IPS DF 4.7 (cell line): ENCODE data around the gene SND1.

Experiments used
- DNase-seq: peaks from one replicate; pipeline ENCODE4 v3.0.0-alpha.2; 2013; ENCODE audit warnings: low spot score; ENCODE audit errors: extremely low read depth

SND1 gene

DNA sequence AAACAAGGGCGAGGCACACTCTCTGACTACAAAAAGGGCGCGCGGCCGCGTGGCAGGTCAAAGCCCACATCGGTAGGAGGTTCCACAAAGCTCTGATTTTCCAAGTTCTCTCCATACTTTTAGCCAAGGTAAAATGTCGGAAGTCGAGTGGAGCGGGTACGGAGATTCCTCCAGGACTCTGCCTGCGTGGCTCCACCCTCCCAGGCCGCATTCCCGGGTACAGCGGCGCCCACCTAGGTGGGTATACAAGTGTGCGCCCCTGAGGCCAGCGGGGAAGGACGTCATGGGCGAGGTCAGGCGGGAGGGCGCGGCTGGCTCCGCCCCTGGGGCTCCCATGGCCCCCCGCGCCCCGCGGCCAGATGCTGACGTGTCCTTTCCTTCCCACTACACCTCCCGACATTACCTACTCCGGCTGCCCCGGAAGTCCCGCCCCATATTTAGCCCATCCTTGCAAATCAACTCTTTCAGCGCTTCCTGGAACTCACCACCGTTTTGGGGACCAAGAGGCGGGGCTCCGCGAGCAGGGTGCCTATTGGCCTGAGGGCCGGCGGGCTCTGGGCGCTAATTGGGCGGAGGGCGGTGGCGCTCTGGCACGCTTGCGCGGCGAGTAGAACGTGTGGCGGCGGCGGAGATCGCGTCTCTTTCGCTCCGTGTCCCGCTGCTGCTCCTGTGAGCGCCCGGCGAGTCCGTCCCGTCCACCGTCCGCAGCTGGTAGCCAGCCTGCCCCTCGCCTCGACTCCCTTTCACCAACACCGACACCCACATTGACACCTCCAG lies at the start of gene SND1:
SND1 (plus strand) TSS at position 639 of the 777 bp plus-strand sequence. CDS start 180 bp downstream, outside the sequence.
- peak; percentile 97 for DNase-seq

DNA sequence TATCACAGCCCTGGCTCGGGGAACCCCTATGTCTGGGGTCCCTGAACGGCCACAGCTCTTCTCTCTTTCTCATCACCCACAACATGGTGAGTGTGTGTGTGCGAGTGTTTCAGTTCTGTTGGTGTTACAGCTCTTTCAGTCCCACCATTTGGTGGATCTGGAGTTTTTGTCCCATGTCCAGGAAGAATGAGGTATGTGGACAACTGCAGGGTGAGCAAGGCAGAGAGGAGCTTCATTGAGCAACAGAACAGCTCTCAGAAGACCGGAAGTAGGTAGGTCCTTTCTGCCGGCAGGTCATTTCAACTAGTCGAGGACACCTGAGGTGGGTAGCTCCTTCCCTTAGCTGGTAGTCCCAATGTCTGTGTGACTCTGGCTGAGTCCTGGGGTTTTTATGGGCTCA lies 43.5 kb upstream of the SND1 start:
- DNase-seq = no peak

DNA sequence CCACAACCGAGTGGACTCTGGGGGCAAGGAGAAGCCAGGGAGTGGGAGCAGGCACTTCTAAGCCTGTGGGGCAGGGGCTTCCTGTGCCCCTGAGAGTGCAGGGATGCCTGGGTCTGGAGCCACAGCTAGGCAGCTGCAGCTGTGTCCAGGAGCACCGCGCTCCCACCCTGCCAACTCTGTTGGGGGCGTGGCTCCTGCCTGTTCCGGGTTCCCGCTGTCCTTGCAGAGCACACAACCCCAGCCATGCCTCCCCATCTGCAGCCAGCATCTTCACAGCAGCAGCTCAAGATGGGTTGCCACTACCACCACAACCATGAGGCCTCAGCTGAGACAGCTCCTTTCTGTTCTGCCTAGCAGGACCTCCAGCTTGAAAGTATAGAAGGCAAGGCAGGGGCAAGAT lies 42.7 kb upstream of the SND1 start:
- no peak for DNase-seq

DNA sequence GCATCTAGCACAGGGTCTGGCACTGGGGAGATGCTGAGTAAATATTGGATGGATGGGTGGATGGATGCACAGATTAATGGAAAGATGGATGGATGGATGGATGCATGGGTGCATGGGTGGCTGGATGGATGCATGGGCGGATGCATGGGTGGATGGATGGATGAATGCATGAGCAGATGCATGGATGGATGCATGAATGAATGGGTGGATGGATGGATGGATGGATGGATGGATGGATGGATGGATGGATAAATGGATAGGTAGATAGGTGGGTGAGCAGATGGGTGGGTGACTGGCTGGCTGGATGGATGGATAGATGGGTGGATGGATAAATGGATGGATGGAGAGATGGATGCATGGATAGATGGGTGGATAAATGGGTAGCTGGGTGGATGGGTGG lies 39.7 kb upstream of the SND1 start:
- no peak for DNase-seq

DNA sequence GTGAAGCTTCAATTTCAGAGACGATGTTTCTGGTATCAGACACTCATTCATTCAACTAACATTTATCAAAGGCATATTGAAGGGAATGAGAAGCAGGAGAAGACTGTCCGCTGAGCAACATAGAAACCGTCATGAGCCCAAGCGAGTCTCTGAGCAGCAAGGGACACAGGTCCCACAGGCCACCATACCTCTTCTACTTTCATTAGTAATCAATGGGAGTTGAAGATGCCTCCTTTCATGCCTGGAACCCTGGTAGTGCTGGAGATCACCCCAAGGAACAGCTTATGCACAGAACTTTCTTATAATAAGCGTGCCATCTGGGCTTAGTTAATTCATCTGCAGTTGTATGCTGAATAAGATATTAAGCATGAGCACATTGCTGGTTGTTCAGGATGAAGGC lies 35.3 kb upstream of the SND1 start:
- no peak for DNase-seq

DNA sequence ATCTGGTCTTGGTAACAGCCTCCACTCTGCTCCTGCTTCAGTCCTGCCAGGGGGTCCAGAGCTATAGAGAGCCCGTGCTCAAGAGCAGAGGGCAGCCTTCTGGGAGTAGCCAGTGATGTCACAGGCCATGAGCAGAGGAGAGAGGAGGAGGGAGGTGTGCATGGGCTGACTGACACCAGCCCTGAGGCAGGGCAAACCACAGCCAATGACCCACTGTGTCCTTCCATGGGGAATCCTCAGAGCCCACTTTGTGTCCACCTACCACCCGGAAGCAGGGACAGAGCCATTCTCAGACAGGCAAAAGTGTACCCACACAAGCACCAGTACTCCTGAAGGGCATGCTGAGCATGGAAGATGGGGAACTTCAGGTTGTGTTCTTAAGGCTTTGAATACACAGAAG lies 34.0 kb upstream of the SND1 start, which contains the start of gene PAX4:
PAX4 (minus strand) TSS at position 101 of the 400 bp plus-strand sequence. CDS start 2,214 bp downstream, outside the sequence.
- DNase-seq = no peak

DNA sequence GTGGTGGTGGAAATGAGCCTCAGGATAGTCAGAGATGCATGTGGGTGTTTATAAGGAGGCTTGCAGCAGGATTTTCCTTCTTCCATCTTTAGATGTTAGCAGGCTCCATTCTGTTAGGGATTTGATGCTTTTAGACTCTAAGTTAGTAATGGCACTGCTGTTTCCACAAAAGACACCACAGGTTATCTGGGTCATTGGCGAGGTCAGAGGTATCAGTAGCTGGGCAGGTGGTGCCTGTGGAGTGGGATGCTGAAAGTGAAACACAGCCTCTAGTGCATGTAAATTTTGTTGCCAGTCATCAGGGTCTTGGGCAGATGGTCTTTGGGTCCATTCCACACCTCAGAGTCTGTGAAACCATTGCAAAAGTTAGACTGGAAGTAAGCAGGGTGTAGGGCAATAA lies 33.2 kb upstream of the SND1 start:
- DNase-seq = no peak

DNA sequence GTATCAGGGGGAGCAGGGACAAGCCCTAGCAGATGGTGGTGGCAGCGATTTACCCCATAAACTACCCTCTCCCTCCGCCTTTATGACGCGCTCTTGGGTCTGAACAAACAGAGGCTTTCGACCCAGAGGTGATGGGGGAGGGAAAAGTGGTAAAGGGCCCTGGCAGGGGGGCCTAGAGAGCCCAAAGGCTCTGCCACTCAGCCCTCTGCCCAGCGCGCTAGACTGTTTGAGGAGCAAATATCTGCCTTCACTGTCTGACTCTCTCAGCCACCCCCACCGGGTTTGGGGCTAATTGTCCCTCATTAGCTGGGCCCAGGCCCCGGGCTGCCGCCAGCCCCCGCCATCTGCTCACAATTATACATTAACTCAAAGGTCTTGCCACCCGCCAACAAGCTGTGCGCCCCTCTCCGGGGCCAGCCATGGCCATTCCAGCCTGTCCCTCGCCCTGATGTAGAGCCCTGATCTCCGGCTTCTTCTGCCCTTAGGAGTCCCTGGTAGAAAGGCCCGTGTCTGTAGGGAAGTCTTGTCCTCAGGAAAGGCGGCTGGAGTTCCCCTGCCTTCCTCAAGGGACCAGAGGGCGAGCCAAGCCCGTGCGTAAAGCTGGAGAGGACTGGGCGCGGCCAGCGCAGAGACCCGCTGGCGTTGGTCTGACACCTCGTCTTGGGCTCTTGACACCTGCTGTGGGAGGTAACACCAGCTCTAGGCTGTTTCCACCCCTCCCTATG lies 32.2 kb upstream of the SND1 start:
- DNase-seq = no peak

DNA sequence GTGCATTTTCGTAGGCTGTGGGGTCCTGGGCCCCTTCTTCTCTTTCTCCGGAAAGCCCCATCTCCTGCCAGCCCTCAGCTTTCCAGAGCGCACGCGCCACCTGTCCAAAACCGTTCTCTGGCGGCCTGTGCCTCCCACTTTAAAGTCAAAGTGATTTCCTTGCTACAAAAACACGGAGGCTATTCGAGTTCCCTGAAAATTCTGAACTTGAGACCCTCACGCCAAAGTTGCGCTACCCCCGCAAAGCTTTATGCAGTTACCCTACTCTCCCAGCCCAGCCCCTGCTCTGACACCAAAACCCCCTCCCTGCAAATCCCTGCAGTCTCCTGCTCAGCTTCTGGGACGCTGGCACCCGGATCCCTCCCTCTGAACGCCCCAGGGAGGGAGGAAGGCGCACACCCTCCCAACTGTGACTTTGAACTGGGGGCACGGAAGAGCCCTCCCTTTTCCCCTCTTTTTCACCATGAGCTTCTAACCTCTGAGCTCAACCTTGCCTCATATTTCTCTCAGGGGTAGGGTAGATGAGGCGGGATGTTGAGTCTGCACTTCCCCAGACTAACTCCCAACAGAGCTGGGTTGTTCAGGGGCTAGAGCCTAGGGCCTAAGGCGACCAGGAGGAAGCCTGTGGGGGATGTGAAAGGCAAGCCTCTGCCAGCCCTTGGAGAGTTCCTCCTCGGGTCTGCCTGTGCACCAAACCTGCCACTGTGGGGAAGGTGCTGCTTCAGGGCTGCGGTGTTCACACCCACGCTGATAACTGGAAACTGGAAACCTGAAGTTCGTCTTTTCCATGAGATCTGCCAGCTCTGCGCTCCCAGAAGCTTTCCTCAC lies 31.4 kb upstream of the SND1 start:
- DNase-seq = no peak

DNA sequence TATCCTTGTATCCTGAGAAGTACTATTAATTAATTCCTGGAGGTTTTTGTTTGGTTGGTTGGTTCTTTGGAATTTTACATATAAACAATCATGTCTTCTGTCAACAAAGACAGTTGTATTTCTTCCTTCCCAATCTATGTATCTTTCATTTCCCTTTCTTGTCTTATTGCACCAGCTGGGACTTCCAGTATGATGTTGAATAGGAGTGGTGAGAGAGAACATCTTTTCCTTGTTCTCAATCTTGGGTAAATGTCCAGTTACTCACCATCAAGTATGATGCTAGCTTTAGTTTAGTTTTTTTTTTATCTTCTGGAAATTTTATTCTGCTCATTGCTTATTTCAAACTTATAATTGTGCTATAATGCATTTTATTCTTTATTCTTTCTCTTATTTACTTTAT lies 26.7 kb upstream of the SND1 start:
- no peak for DNase-seq

DNA sequence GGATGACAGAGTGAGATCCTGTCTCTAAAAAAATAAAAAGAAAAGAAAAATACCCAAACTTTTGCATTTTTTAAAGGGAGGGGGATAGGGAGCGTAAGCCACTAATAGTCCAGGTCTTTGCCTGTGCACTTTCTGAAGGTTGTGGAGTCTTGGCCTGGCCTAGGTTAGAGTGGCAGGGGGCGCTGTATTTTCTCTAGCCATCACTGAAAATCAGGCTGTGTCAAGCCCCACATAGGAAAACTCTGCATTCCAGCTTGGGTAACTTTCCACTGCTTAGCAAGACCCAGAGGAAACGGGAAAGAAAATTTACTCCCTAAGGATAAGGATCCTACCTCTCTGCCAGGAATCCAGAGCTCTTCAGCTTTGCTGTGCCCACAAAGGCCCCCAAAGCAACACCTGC lies 23.5 kb upstream of the SND1 start:
- DNase-seq = no peak

DNA sequence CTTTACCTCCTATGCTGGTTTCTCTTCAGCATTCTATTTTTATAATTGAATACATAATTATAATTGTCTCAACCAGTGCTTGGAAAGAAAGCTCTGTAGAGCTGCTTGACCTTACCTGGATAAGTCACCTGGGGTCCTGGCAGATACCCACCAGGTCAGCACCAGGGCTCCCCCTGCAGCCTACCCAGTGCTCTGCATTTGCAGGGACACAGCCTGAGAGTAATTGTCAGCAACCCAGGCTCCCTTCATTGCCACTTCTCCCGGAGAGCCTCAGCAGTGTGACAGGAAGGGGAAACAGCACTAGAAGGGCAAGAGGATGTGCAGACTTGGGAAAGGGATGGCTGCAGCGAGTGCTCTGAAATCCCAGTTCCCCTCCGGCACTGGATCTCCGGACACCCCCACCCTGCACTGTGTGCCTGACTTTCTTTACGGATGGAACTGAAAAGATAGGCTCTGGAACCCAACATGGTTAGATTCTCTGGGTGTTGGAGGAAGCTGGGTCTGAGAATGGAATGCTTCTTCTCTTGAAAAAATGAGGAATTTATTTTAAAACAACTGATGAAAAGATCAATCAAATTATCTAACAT lies 22.6 kb upstream of the SND1 start:
- peak; percentile 80 for DNase-seq

DNA sequence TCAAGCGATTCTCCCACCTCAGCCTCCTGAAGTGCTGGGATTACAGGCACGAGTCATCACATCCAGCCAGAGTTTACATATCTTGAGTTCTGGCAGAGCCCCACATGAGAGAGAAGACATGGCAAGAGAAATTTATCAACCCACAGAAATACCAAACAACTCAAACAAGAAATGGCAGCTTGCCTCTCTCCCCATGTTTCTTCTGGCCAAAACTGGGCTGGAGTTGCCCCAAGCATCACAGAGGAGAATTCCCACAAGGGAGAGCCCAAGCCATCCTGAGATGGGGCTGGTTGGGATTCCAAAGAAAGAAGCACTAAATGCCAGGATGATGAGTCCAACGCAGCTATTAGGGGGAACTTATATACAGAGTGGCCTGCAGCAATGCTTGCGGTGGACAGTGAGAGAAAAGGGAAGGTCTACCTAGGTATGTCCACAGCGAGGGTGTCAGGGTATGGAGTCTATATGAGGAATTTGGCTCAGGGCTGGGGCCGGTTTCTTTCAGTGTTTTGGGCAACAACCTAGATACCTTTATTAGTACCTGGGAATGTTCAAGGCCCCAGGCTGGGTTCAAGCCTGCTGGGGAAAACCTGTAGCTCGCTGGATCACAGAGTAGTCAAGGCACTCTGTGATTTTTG lies 19.6 kb upstream of the SND1 start:
- DNase-seq = no peak

DNA sequence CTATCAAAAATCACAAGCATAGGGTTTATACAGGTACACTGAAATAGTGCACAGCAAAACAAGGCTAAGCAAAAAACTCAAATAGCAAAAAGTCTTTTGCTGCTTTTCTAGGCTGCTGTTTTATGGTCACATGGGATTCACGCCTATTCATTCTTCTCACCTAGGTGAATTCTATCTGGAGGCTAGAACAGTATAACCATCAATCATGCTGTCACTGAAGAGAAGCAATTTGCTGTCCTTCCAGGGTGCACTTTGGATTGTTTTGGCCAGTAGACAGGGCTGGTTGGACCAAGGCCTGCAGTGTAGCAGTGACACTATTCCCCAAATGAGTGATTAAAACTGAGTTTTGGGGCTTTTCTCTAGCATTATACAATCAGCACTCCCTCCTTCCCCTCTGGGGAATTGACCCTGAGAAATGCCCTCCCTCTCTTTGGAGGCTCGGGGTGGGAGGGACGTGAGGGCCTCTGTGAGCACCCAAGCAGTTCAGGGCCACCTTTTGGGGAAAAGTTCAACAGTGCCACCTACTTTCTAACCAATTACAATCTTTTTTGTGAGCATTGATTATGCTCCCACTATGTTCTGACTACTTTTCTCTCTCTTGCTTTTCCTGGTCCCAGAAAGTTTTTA lies 16.2 kb upstream of the SND1 start:
- no peak for DNase-seq

DNA sequence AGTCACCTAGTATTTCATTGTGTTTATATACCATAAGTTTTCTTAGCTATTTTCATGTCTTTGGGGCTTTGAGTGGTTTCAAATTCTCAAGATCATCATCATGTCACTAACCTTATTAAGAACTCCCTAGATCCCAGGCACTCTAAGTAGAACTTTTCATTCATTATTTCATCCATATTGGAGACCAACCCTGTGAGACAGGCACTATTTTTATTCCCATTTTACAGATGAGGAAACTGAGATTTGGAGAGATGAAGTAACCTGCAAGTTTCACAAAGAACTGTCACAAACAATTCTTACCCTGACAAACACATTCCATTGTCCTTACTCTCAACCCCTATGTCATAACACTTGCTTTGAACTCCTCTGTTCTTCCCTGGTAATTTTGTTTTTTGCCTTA lies 13.8 kb upstream of the SND1 start:
- no peak for DNase-seq

DNA sequence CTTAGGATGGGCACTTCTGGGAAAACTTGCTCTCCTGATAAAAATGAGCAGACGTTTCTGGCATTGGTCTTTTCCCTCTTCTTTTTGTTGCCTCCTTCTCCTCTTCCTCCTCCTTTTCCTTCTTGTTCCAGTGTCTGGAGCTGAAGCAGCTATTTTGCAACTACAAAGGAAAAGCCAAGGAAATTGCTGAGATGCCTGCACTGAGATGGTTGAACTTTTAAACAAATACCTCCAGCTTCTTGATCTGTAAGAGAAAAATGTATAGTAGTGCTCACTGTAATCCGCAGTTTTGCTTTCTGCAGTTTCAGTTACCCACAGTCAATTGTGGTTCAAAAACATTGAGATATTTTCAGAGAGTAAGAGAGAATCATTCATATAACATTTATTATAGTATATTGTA lies 7.5 kb upstream of the SND1 start:
- DNase-seq = no peak

DNA sequence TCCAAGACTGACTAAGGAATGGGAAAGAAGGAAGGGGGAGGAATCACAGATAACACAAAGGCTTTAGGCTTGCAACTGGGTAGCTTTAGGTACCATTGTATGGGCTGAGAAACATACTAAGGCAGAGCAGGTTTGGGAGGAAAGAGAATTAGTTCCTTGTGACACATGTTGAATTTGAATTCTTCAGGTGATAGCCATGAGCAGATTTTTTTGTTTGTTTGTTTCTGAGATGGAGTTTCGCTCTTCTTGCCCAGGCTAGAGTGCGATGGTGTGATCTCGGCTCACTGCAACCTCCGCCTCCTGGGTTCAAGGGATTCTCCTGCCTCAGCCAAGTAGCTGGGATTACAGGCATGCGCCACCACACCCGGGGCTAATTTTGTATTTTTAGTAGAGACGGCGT lies 4.4 kb upstream of the SND1 start:
- DNase-seq = no peak

DNA sequence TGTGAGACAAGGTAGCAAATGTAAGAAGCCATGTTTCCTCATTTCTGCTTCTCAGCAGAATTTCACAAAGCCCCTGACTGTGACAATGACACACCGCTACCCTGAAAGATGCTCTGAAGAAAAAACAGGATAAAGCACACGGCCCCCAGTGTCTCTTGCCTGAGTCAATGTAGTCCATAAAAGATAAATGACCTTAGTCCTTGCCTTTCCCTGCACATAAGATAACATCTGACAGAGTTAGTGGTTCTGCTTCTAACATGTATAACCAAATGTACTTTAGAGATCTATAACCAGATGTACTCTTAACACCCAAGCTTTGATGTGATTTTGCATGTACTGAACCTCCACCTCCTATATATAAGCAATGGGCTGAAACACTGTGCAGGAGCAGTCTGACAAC lies 3.0 kb upstream of the SND1 start:
- DNase-seq = no peak

DNA sequence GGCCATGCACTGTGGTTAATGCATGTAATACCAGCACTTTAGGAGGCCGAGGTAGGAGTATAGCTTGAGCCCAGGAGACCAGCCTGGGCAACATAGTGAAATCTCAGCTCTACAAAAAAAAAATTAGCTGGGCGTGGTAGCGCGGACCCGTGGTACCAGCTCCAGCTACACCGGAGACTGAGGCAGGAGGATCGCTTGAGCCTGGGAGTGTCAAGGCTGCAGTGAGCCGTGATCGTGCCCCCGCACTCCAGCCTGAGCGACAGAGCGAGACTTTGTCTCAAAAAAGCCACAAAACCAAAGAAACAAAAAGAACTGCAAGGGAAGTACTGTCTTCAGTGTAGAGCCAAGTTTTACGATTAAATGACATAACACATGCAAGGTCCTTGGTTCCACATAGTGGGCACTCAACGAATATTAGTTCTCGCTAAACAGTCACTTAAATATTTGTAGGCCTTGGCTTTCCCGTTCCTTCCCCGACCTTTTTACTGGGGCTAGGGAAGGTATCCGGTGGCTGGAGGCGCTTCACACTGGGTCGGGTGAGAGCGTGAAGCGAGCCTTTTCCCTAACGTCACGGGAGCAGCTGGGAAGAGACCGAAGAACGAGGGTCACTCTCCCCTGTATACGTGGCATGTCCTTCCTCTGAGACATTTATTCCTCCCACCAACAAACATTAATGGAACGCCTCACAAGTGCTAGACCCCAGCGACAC lies 993 bp upstream of the SND1 start:
- no peak for DNase-seq
